DMS114 treated with DMSO at 0.1 percent for 48 hours (cell line): ENCODE measurements around the gene CDH13.

ENCODE experiments used
- DNase-seq: peaks from one replicate; lab custom pipeline; 2025; ENCODE audit not compliant: unreplicated experiment; lab: John Stamatoyannopoulos, UW

Gene CDH13

DNA sequence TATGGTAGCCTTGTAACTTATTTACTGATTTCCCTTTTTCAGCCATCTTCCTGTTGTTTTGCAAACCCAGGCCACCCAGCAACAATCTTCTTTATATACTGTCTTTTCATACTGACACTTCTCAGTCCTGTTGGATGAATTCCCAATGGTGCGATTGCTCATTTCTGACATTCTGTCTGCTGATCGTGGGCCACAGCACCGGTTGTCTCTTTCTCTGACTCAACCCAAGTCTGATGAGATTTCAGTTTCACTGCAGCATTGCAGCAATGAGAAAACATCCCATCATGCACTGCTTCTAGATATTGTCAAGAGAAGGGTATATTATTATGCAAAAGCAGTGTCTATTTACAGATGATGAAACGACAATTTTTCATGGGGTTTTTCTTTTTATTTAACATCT, 831.8 kb downstream of the CDH13 start:
- no peak for DNase-seq

DNA sequence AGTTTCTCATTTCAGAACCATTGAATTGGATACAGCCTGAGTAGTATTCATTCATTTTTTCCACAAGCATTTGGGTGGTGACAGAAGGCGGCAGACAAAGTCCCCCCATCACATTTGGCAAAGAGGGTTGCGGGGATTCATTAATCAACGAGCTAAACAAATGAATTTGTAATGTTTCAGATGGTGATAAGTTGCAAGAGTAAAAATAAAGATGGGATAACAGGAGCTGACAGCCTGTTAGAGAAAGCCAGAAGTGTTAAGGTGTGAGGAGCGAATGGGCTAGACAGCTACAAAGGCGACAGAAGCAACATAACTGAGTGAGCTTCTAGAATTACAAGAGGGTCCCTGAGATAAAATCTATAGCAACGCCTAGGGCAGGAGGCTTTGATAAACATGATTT, 838.2 kb downstream of the CDH13 start:
- no peak for DNase-seq

DNA sequence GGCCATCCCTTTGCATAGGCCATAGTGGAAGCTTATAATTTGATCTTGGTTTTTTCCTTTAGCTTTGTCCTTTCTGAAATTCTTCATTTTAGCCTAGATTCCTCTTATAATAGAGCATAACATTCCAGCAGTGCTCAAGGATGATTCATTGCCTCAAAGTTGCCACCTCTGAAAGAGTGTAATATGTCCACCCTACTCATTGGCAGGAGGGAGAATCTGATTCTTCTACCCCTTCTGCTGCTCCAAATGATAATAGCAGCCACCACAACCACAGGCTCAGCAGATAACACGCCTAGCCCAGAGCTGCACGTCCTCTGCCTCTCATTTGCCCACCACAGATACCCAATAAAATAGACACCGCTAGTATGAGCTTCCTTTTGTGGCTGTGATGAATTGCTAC, 843.6 kb downstream of the CDH13 start:
- DNase-seq: no peak

DNA sequence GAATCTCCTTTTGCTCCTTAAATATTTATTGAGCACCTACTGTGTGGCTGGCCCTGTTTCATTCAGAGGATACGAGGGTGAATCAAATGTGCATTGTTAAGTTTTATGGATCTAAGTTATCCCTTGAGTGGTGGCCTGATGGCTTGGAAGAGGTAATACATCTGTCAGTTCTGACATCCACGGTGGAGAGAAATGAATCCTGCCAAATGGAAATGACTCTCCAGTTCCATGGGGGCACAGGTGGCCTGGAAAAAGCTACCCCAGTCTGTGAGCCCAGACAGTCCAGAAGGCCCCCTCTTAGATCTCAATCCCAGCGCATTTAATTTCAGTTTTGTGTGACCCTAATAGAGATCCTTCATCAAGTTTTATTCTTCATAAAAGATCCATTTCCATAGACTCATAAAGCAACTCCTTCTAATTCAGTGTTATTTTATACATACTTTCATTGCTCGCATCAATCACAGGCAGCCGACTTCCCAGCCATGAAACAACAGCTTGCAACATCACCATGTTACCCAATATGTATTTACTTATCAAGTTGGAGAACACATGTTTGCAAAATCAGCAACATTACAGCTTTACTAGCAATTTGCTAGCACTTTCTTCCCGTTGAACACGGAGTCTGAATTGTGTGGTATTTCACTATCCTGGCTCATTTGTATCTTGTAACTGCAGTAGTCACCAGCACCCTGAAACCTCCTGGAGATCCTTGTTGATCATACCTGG, 846.2 kb downstream of the CDH13 start:
- no peak for DNase-seq

DNA sequence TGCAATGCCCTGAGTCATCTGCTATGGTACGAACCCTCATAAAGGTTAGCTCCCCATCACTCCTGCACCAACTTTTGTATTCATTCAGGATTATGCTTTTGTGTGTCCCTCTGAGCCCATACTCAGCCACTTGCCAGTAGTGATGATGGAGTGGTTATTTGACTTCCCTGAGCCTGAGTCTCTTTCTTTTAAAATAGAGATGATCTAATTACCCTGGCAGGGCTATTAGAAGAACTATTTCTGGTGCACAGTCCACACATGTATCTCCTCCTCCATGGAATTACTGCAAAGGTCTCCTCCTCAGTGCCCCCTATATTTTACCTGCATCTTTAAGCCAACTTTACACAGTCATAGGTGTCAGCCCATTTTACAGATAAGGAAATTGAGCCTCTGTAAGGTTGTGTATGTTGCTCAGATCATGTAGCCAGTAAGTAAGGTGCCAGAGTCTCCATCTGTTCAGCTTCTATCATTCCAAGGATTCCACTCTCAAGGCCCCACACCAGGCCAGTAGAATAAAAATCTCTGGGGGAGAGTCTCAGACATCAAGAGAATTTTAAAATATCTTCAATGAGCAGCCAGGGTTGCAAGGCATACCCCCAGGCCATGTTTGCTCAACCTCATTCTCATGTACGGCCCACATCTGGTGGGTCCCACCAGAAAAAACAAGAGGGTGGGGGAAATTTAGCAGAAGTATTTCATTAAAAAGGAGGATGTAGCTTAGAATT, 847.3 kb downstream of the CDH13 start:
- DNase-seq: no peak

DNA sequence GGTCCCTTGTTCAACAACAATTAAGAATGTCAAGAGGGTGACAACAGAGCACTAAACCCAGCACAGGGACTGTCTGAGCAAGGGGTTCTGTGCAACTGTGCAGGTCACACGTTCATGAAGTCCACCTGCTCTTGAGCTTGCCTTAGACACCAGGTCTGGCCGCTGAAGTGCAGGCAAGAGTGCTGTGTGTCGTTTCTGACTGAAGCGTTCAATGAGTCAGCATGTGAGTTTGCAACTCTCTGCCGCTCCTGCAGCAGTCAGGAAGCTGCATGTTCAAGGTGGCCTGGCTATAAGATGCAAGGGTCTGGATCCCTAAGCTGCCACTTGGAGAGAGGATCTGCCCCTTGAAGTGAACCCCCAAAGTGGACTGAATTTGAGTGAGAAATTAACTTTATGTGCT, 848.3 kb downstream of the CDH13 start:
- no peak for DNase-seq

DNA sequence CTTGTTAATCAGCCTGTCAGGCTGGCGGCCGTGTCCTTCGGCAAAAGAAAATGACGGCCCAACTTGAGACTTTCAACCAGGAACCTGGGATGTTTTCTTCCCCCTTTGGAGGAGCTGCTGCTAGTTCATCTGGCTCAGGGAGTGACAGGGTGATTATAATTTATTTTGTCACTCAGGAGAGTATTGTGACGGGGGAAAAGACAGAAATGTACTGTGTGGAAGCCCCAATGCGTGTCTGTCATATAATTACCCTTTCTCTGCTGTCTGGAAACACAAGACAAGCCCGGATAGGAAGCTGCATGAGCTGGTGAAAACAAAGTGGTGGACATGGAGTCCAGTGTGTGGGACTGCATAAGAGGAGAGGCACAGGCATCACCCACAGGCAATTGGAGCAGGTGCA, 854.8 kb downstream of the CDH13 start:
- DNase-seq: no peak

DNA sequence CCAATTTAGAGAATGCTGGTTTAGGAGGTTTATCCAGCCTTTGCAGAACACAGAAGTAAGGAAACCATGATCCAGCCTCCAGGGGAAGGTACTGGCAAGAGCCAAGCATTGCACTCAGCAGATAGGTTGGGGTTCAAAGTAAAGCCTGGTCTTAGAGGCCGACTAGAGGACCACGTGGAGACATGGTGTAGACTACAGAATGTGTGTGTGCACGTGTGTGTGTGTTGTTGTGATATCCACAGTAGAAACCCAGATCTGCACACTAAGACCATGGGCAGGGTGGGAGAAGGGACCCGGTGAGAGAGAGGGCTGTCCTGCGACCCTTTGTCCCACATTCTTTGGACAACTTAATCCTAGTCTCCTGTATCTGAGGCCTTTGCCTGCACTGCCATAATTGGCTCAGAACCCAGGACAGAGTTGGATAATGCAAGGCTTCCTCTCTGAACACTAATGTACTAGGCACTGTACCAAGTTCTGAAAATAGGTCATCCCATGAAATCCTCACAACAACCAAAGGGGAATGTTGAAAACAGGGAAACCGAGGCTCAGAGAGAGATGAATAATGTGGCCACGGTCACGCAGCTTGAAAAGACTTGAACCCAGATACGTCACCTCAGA, 855.9 kb downstream of the CDH13 start:
- DNase-seq: no peak

DNA sequence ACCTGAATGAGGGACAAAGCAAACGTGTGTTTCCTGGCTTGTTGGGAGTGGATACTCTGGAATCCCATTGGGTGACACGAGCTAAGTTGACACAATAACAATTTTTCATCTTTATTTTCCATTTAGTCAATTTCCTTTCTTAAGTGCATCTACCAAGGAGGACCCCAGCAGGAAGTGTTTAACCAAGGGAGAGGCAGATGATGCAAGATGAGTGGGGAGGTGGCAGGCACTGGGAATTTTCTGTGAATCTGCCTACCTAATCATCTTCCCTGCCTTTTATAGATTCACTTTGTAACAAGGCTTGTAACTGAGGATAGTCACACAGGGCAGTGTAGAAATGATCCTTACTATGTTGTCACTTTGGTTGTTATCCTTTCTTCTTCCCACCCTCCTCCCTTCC, 863.3 kb downstream of the CDH13 start:
- DNase-seq: no peak

DNA sequence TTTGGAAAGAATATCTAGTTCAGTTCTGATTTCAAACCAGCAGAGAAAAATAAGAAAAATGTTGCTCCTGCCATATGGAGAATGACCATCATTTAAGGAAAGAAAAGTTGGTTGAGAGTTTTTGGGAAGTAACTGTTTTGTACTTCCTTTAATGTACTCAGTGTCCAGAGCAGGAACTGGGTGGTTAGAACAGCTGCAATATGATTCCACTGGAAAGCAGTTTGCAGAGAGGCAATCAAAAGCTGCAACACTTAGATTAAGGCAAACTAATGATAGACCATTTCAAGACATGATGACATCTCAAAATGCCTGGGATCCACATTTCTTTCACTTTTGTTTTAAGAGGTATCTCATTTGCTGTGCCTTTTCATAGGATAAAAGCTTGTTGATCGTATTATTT, 867.7 kb downstream of the CDH13 start:
- DNase-seq: no peak

DNA sequence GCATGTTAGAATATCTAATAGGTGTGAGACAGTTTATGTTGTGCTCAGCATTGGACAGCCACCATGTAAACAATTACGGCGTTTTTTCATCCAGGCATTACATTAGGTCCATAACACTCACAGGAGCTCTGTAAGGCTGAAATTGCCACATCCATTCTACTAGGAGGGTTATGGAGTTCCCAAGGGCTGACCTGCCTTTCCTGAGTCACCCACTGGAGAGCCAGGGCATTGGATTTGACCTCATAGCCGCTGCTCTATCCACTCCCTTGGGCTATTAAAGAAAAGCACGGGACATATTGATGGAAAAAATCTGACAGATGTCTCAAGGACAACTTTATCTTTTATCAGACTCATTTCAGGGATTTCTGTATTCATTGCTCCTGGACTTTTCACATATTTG, 874.7 kb downstream of the CDH13 start:
- DNase-seq: no peak

DNA sequence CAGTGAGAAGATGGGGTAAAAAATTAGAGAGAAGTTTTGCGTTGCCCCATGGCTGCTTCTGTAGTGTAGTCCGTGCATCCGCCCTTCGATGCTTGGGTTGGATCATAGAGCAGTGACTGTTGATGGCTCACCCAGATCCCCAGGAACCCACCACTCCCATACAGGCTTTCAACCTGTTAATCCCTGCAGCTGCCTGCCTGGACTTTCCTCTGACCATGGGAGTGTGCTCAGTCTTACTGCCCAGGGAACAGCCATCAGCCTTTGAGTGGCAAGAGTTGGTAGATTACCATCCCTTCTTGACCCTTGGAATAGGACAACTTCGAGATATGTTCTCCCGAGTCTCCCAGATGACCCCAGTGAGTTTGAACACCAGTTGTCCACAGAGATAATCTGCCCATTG, 881.5 kb downstream of the CDH13 start:
- no peak for DNase-seq

DNA sequence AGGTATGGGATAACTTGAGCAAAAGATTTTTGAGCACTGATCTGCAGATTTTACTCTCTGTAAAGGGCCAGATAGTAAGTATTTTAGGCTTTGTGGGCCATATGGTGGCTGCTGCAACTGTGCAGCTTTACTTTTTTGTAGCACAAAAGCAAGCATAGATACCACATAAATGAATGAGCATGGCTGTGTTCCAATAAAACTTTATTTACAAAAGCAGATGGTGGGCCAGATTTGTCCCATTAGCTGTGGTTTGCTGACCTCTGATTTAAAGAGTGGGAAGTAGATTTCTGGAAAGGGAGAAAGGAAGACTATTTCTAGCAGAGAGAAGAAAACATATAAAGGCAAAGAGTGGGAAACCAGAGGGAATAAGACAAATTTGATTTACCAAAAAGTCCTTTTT, 882.5 kb downstream of the CDH13 start:
- no peak for DNase-seq

DNA sequence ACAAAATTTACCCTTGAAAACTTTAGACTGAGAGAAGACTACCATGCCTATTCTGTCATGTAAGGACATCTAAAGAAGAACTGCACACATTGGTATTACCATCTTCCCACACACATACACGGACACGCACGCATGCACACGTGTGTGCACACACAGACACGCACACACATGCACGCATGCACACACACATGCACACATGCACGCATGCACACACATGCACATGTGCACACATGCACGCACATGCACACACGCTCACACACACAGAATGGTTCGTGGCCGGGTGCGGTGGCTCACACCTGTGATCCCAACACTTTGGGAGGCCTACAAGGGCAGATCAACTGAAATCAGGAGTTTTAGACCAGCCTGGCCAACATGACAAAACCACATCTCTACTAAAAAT, 884.1 kb downstream of the CDH13 start:
- DNase-seq: no peak

DNA sequence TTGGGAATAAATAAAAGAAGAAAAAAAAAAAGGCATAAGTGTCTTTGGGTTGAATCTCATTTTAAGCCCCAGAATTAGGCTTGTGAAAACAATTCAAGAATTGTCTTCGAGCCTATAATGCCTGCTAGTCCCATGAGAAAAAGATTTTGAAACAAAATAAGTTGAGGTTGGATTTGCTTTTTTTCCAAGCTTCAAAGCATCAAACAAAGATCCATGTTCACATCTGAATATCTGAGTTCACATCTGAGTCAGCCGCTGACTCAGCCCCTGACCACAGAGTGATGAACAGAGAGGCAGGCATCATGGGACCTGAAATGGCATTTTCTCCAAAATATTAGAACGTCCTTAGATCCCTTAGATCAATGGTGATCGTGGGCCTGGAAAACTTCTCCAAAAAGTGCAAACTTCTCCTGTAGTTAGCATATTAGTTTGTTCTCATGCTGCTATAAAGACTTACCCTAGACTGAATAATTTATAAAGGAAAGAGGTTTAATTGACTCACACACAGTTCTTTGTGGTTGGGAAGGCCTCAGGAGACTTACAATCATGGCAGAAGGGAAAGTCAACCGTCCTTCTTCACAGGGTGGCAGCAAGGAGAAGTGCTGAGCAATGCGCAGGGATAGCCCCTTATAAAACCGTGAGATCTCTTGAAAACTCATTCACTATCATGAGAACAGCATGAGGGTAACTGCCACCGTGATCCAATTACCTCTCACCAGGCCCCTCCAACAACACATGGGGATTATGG, 886.4 kb downstream of the CDH13 start:
- DNase-seq: no peak

DNA sequence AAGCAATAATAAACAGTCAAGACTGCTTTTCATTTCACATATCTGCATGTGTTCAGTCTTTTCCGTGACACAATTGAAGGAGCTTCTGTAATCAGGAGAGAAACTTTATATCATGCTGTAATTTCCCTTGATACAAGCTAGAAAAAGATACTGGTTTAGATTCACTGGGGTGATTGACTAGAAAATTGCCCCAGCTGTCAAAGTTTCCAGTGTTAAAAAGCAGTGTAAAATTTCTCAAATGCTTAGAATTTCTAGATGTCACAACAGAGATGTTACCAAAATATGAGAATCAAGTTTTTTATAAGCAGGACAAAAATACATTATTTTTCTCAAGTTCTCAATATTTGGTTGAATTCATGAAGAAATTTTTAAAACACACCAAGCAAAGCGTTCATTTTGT, 888.6 kb downstream of the CDH13 start:
- DNase-seq: no peak

DNA sequence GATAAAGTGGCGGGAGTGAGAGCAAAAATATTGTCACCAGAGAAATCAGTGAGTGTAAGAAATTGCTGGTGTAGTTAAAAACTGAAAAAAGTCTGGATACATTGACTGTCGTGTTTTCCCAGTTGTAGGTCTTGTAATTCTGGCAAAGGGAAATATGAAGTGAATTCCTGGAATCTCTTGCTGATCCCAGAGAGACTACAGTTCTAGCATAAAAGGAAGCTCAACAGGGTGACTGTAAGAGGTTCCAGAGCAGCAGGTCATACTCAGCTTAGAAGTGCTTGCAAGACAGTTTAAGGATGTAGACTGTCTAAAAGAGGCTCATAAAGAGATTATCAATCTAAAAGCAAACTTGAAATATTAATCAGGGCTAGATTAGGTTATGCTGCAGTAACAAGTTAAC, 890.2 kb downstream of the CDH13 start:
- DNase-seq: no peak

DNA sequence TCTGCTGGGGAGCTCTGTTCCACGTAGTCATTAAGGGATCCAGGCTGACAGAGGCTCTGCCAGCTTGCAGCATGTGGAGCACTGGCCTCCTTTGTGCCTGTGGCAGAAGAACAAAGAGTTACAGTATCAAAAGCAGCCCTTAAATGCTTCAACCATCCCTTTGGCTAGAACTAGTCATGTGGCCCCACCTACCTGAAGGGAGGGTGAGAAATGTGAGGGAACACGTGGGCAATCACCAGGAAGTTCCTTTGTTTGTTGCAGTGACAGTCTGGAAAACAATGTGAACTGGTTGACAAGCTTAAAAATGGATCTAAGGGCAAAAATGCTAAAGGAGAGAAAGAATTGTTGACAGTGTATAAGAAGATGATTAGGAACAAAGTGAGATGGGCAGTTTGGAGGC, 890.6 kb downstream of the CDH13 start:
- no peak for DNase-seq

DNA sequence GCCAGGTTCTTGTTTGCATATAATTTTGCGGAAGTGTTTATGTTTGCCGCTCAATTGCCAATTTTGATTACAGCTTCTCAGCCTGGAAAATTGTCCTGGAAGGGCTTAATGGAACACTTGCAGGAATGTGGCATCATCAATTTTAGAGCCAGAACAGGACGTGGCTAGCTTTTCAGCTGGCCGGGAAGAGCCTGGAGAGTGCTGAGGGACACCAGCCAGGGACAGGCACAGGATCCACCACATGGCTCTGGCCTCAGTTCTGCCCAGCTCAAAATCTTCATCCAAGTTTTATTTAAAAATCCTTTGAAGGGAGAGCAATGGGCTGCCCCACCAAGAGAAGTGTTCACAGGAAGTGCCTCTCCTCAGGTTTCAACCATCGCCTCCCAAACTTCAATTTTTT, 893.8 kb downstream of the CDH13 start:
- DNase-seq: no peak

DNA sequence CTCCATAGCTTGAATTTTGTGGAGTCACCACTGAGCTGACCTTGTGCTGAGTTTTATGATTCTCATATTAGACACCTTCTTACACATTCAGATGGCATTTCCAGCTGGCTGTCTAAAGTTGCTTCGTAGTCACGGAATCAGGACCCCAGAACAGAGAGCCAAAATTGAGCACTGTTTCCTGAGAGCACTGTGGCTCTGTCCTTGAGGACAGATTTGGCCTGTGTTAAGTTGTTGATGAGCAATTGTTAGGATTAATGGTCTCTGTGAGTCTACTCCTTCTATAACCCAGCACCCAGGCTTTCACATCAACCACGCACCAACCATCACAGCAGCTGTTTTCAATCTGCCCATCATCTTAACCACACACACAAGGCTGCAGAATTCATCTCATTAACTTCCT, 903.5 kb downstream of the CDH13 start:
- DNase-seq: no peak

DNA sequence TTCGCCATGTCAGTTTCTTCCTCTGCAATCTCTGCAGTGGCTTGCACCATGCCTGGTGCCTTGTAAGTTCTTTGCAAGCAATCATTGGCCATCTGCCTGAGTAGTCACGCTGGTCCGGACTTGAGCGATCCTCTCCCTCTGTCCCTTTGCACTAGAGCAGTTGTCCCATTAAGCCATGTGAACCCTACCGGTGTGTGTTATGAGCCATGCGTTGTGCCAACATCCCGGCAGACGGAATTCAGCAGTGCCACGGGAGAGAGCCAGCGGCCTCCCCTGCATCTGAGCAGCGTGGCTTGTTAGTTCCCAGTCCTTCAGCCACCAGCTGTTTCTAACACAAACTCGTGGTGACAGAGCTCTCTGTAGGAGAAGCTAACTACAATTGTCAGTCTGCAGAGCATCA, 905.9 kb downstream of the CDH13 start:
- no peak for DNase-seq

DNA sequence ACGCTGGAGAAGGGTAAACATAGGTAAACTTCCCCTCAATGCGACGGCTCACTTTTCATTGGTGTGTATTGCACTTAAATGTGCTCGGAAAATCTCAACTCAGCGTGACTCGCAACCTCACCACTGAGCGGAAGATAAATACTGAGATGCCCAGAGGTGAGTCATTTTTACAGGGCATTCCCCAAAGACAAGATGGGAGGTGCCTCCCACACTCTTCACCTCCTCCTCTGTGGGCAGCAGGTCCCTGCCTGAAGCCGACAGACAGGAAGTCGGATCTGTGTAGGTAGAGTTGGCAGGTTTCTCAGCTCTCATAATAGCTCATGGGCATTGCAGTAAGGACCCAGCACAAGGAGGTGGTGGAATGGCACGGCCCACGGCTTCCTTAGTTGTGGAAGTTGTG, 906.4 kb downstream of the CDH13 start:
- no peak for DNase-seq
